Activated T-cell treated with anti-CD3 and anti-CD28 coated beads, Interleukin-2, amount 50 U/mL, for 48 hours (primary cell): Measurements from ENCODE around the gene HSPA4L.

Experiments
- DNase-seq, 2 experiments: peaks; one replicate each; pipeline ENCODE4 v3.0.0-alpha.2; 2020

Gene HSPA4L

GRCh38 chr4:127782275-127783025 is at the start of gene HSPA4L:
HSPA4L (plus strand) TSS chr4:127782322; CDS start chr4:127782551, 229 bp downstream.
- DNase-seq = peak; percentile 67 to 78

- no peak for DNase-seq
Measured at GRCh38 chr4:127732623-127733328, 49.3 kb upstream of the HSPA4L start.

GRCh38 chr4:127734976-127735375 is 47.1 kb upstream of the HSPA4L start:
- no peak for DNase-seq

GRCh38 chr4:127737295-127737694 is 44.8 kb upstream of the HSPA4L start:
- DNase-seq = no peak

GRCh38 chr4:127741247-127741646 is 40.9 kb upstream of the HSPA4L start:
- no peak for DNase-seq

GRCh38 chr4:127747883-127748282 is 34.2 kb upstream of the HSPA4L start:
- no peak for DNase-seq

GRCh38 chr4:127748957-127749356 is 33.2 kb upstream of the HSPA4L start:
- no peak for DNase-seq

- no peak for DNase-seq
Measured at GRCh38 chr4:127756906-127757305, 25.2 kb upstream of the HSPA4L start.

- DNase-seq = no peak
Measured at GRCh38 chr4:127759228-127759820, 22.8 kb upstream of the HSPA4L start.

- DNase-seq = no peak
Measured at GRCh38 chr4:127759893-127760292, 22.2 kb upstream of the HSPA4L start.

- no peak for DNase-seq
Measured at GRCh38 chr4:127771535-127772275, 10.4 kb upstream of the HSPA4L start.

- no peak for DNase-seq
Measured at GRCh38 chr4:127772769-127773671, 9.1 kb upstream of the HSPA4L start.

GRCh38 chr4:127775843-127776242 is 6.3 kb upstream of the HSPA4L start:
- DNase-seq = no peak

- no peak for DNase-seq
Measured at GRCh38 chr4:127776620-127777019, 5.5 kb upstream of the HSPA4L start.

- DNase-seq = no peak
Measured at GRCh38 chr4:127777487-127777886, 4.6 kb upstream of the HSPA4L start.

GRCh38 chr4:127778102-127778501 is 4.0 kb upstream of the HSPA4L start:
- DNase-seq = no peak

- DNase-seq = no peak
Measured at GRCh38 chr4:127780598-127780997, 1.5 kb upstream of the HSPA4L start.

GRCh38 chr4:127781300-127782024 is 660 bp upstream of the HSPA4L start:
- no peak for DNase-seq

GRCh38 chr4:127782025-127782274 is 172 bp upstream of the HSPA4L start:
- no peak for DNase-seq

- no peak for DNase-seq
Measured at GRCh38 chr4:127783026-127783769, 1.1 kb downstream of the HSPA4L start.
